B cell (primary cell): ENCODE measurements around the gene UTP11. TPM values are rescaled to one million over a fixed set of nuclear protein-coding genes. Genes with fewer than 3 reads are reported as not detected.

Experiments
- ATAC-seq: fragments of 200-7000 bp; cut with Tn5 transposase; one replicate; pipeline ENCODE4 v1.10.0; 2021; ENCODE audit warnings: low read depth, mild to moderate bottlenecking, moderate number of reproducible peaks, moderate library complexity
- CTCF ChIA-PET: fragments of 350-600 bp; sonication (Branson Sonifier 250); formaldehyde crosslinking; loops from one replicate; lab custom pipeline; 2021; ENCODE audit warnings: antibody characterized with exemption, inconsistent platforms; lab: Charles Lee
- POLR2A ChIA-PET: fragments of 350-600 bp; sonication (Branson Sonifier 250); formaldehyde crosslinking; loops from one replicate; lab custom pipeline; 2021; ENCODE audit warnings: antibody characterized with exemption; lab: Charles Lee
- DNase-seq: peaks from one replicate; pipeline ENCODE4 v3.0.0; 2013
- H2AFZ ChIP-seq: 2 replicates; pipeline ENCODE4 v1.6.1; 2012; ENCODE audit warnings: mild to moderate bottlenecking, low read depth, low read length; ENCODE audit not compliant: insufficient read depth, poor library complexity, severe bottlenecking
- H3K27ac ChIP-seq, 2 donors: 1 replicate in 1 of 2; 2 replicates in 1 of 2; pipeline ENCODE4 v1.5.1; 2012 to 2013; ENCODE audit warnings: low read length in 2 of 2, mild to moderate bottlenecking in 2 of 2, moderate library complexity in 1 of 2
- H3K27me3 ChIP-seq, 4 experiments: fragments of 200-600 bp in 1 of 4; sonication (generic) in 1 of 4; replicated peaks in 1 of 4; 1 replicate in 2 of 4; 2 replicates in 2 of 4; pipeline versions ENCODE4 v1.6.1 to v1.7.0; 2013 to 2016; ENCODE audit warnings: low read length in 3 of 4, mild to moderate bottlenecking in 2 of 4, mixed read lengths in 1 of 4, moderate library complexity in 1 of 4; ENCODE audit not compliant: insufficient read depth in 4 of 4, control insufficient read depth in 3 of 4; ENCODE audit errors: control extremely low read depth in 1 of 4
- H3K36me3 ChIP-seq, 2 experiments: replicated peaks in 1 of 2; 1 replicate in 1 of 2; 2 replicates in 1 of 2; pipeline versions ENCODE4 v1.6.1 to v1.7.1; 2013; ENCODE audit warnings: low read length in 1 of 2; ENCODE audit not compliant: insufficient read depth in 2 of 2, control insufficient read depth in 1 of 2; ENCODE audit errors: control extremely low read depth in 1 of 2, extremely low read depth in 1 of 2
- H3K4me1 ChIP-seq, 2 donors: fragments of 200-600 bp in 1 of 2; sonication (generic) in 1 of 2; 1 replicate in 1 of 2; 2 replicates in 1 of 2; pipeline versions ENCODE4 v1.5.1 to v1.6.1; 2013 to 2017; ENCODE audit warnings: low read length in 2 of 2; ENCODE audit not compliant: control insufficient read depth in 2 of 2, insufficient read depth in 2 of 2
- H3K4me2 ChIP-seq: replicated peaks from 2 replicates; pipeline ENCODE3; 2012; ENCODE audit warnings: mild to moderate bottlenecking, low read depth, low read length; ENCODE audit not compliant: poor library complexity, severe bottlenecking
- H3K4me3 ChIP-seq, 5 experiments: fragments of 200-600 bp in 1 of 5; sonication (generic) in 1 of 5; 1 replicate in 3 of 5; 2 replicates in 2 of 5; pipeline versions ENCODE4 v1.5.1 to v1.7.0; 2011 to 2016; ENCODE audit warnings: low read length in 4 of 5, mild to moderate bottlenecking in 4 of 5, low read depth in 2 of 5, control low read depth in 1 of 5, moderate library complexity in 1 of 5; ENCODE audit not compliant: insufficient read depth in 1 of 5; ENCODE audit errors: control extremely low read depth in 1 of 5, extremely low read depth in 1 of 5
- H3K79me2 ChIP-seq: fragments of 200-600 bp; sonication (generic); one replicate; pipeline ENCODE4 v1.6.0; 2016; ENCODE audit warnings: low read length; ENCODE audit not compliant: control insufficient read depth, insufficient read depth
- H3K9ac ChIP-seq: fragments of 200-600 bp; sonication (generic); 2 replicates; pipeline ENCODE4 v1.6.1; 2017; ENCODE audit warnings: mild to moderate bottlenecking, low read length, moderate library complexity
- H3K9me3 ChIP-seq, 3 donors: one replicate each; pipeline versions ENCODE4 v1.6.1 to v1.7.1; 2013; ENCODE audit warnings: low read length in 2 of 3; ENCODE audit not compliant: control insufficient read depth in 2 of 3, insufficient read depth in 1 of 3; ENCODE audit errors: control extremely low read depth in 1 of 3
- H4K20me1 ChIP-seq: 2 replicates; pipeline ENCODE4 v1.6.0; 2012; ENCODE audit warnings: mild to moderate bottlenecking, low read length; ENCODE audit not compliant: insufficient read depth, control insufficient read depth, poor library complexity, severe bottlenecking
- H3K27ac Mint-ChIP-seq: one replicate; pipeline ENCODE4 v1.8.0; 2021; ENCODE audit warnings: mixed read lengths
- H3K27me3 Mint-ChIP-seq: one replicate; pipeline ENCODE4 v1.8.0; 2021; ENCODE audit warnings: mixed read lengths
- H3K4me1 Mint-ChIP-seq: one replicate; pipeline ENCODE4 v1.8.0; 2021; ENCODE audit warnings: mixed read lengths
- H3K4me3 Mint-ChIP-seq: one replicate; pipeline ENCODE4 v1.8.0; 2021; ENCODE audit warnings: mixed read lengths
- H3K9me3 Mint-ChIP-seq: one replicate; pipeline ENCODE4 v1.8.0; 2022; ENCODE audit warnings: mixed read lengths; ENCODE audit not compliant: insufficient read depth
- CTCF ChIP-seq: fragments of 200-600 bp; IDR thresholded peaks from one replicate; pipeline ENCODE4 v1.8.0; 2022; ENCODE audit warnings: antibody characterized with exemption, mild to moderate bottlenecking
- EZH2 ChIP-seq: IDR thresholded peaks from 2 replicates; pipeline ENCODE4 v1.6.1; 2012; ENCODE audit warnings: borderline replicate concordance, low read depth, mild to moderate bottlenecking, moderate library complexity, low read length; ENCODE audit not compliant: insufficient read depth, poor library complexity, severe bottlenecking
- WGBS: methylation state at CpG from one replicate; pipeline ENCODE4 v1.1.5; 2013; ENCODE audit warnings: missing lambda C conversion rate; ENCODE audit not compliant: insufficient coverage; 5-methylcytosine and 5-hydroxymethylcytosine counted together
- intact Hi-C: fragments of 100-400 bp; cut with micrococcal nuclease; formaldehyde crosslinking; loops from one replicate; pipeline ENCODE4 v1.10.0; 2022
- polyA plus RNA-seq: library from polyadenylated mRNA; depleted of rRNA; stranded (reverse); fragments of >200 nt; gene quantifications from 2 replicates; pipeline ENCODE4 v1.2.3, GENCODE V29; 2012
- total RNA-seq, 2 donors: library from RNA; stranded (reverse); fragments of 120-200 nt in 1 of 2; gene quantifications; 1 replicate in 1 of 2; 2 replicates in 1 of 2; pipeline versions ENCODE4 v1.2.3 to v1.2.4, GENCODE V29; 2013 to 2022

UTP11 gene
- total and polyA plus RNA-seq, 2 donors (not counting 1 experiment from before 2014, with no cell fraction given), result 6.0 to 16.8 TPM

- Histone ChIP-seq H3K4me2 (peak overlapping the region; percentile 97), H4K20me1 (no peaks in the 10 kb centered on the region), H3K27me3 (peaks cover 0 to 61% (median 46%) of the 10 kb centered on the region in 4 experiments), H3K4me3 (peak overlapping the region in 3 of 5 experiments; percentile 29 to 55 (median 31)), H3K9me3 (peaks cover 0 to 21% (median 0%) of the 10 kb centered on the region in 3 donors), H3K27ac (no peak overlapping the region), H3K36me3 (no peaks in the 10 kb centered on the region), H3K79me2 (no peaks in the 10 kb centered on the region), H3K4me1 (peaks cover 23 to 24% of the 10 kb centered on the region in 2 donors), H2AFZ (no peak overlapping the region), H3K9ac (peak overlapping the region; percentile 46)
- WGBS, result 4% methylated on average over 49 of the region's 70 CpGs
- POLR2A ChIA-PET, result no interaction called here
- Mint-ChIP-seq H3K27me3 (peaks cover 49% of the 10 kb centered on the region), H3K9me3 (no peaks in the 10 kb centered on the region), H3K4me3 (peak overlapping the region; percentile 76), H3K4me1 (peaks cover 16% of the 10 kb centered on the region), H3K27ac (no peak overlapping the region)
- ATAC-seq (no peak), DNase-seq (peak; percentile 36)
- TF ChIP-seq EZH2 (peak; percentile 81), CTCF (no peak)
- CTCF ChIA-PET, result interaction anchor here (0.8 to 0.9 kb wide), 2 partner anchors 23 to 56 kb away, joined by 3 read pairs; no protein-coding TSS in a partner anchor
- intact Hi-C loops, result loop anchor here (5.0 kb wide), 2 partner anchors 428 to 1448 kb away; partner anchors contain the start of gene BMP8A
These were observed 32.0 kb downstream of the UTP11 start for GRCh38 chr1:38044221-38045215.
